K562 (cell line): ENCODE data around the gene TFDP1. TPM values are rescaled to one million over a fixed set of nuclear protein-coding genes. Genes with fewer than 3 reads are reported as not detected.

Experiments
- ATAC-seq: fragments of 200-7000 bp; cut with Tn5 transposase; 3 replicates; pipeline ENCODE4 v1.9.1; 2020; ENCODE audit warnings: moderate library complexity
- BruUV-seq: library from RNA; stranded (reverse); fragments of 400-500 nt; replicated peaks from 2 replicates; lab custom pipeline; 2021; lab: Mats Ljungman, UMichigan
- CTCF ChIA-PET: fragments of 300-600 bp; formaldehyde crosslinking; extraction: SDS; loops from one replicate; lab custom pipeline; 2021; ENCODE audit warnings: low intra/inter-chr PET ratio; lab: Yijun Ruan, JAX
- POLR2A ChIA-PET: fragments of 300-600, 350-650 bp; sonication (Branson Sonifier 250); formaldehyde crosslinking; extraction: SDS; loops from one replicate; lab custom pipeline; 2021; ENCODE audit warnings: antibody characterized with exemption, inconsistent platforms; lab: Yijun Ruan, JAX
- DNase-seq, 4 experiments: peaks; one replicate each; pipeline versions ENCODE4 v3.0.0 to v3.0.0-alpha.2; 2011 to 2018; ENCODE audit warnings: low spot score in 3 of 4, mixed read lengths in 3 of 4; ENCODE audit errors: extremely low read depth in 1 of 4
- FAIRE-seq: peaks from 2 replicates; lab custom pipeline; 2011; peaks lifted over from hg19 to GRCh38; lab: Jason Lieb, UNC
- H2AFZ ChIP-seq: 2 replicates; pipeline ENCODE4 v1.6.0; 2011; ENCODE audit warnings: low read depth, low read length, control low read depth, inconsistent platforms
- H3K27ac ChIP-seq: fragments of 200-600 bp; 3 replicates; pipeline ENCODE4 v1.8.0; 2011; ENCODE audit warnings: low read depth, mild to moderate bottlenecking, control low read depth, inconsistent platforms, low read length, moderate library complexity, mixed read lengths; ENCODE audit errors: extremely low read depth
- H3K27me3 ChIP-seq, 2 experiments: fragments of 300-600 bp in 1 of 2; 2 replicates in 1 of 2; 3 replicates in 1 of 2; pipeline versions ENCODE4 v1.6.0 to v1.8.0; 2011; ENCODE audit warnings: inconsistent platforms in 2 of 2, low read length in 2 of 2, mild to moderate bottlenecking in 1 of 2, mixed read lengths in 1 of 2, moderate library complexity in 1 of 2; ENCODE audit not compliant: control insufficient read depth in 2 of 2, insufficient read depth in 2 of 2
- H3K36me3 ChIP-seq: fragments of 300-600 bp; 3 replicates; pipeline ENCODE4 v1.8.0; 2011; ENCODE audit warnings: mild to moderate bottlenecking, low read length, inconsistent platforms; ENCODE audit not compliant: control insufficient read depth, insufficient read depth
- H3K4me1 ChIP-seq, 2 experiments: fragments of 200-600 bp in 1 of 2; replicated peaks in 1 of 2; 2 replicates in 1 of 2; 3 replicates in 1 of 2; pipeline versions ENCODE4 v1.5.1 to v1.8.0; 2011; ENCODE audit warnings: inconsistent platforms in 2 of 2, low read length in 2 of 2, mild to moderate bottlenecking in 1 of 2, mixed read lengths in 1 of 2, moderate library complexity in 1 of 2; ENCODE audit not compliant: control insufficient read depth in 2 of 2, insufficient read depth in 2 of 2
- H3K4me2 ChIP-seq: 2 replicates; pipeline ENCODE4 v1.6.1; 2011; ENCODE audit warnings: low read length, control low read depth, inconsistent platforms, mixed read lengths; ENCODE audit not compliant: insufficient read depth
- H3K4me3 ChIP-seq: fragments of 200-600 bp; sonication (generic), shearing (Covaris generic); 2 replicates; pipeline ENCODE4 v1.5.1; 2016; ENCODE audit warnings: control low read depth, inconsistent platforms
- H3K79me2 ChIP-seq: fragments of 200-600 bp; 3 replicates; pipeline ENCODE4 v1.8.0; 2011; ENCODE audit warnings: low read length, inconsistent platforms; ENCODE audit not compliant: control insufficient read depth, insufficient read depth
- H3K9ac ChIP-seq, 2 experiments: 2 replicates each; pipeline versions ENCODE4 v1.6.0 to v1.6.1; 2011; ENCODE audit warnings: low read depth in 2 of 2, low read length in 2 of 2, control low read depth in 1 of 2, inconsistent platforms in 1 of 2, mild to moderate bottlenecking in 1 of 2, mixed read lengths in 1 of 2; ENCODE audit not compliant: insufficient read depth in 1 of 2
- H3K9me1 ChIP-seq: one replicate; pipeline ENCODE4 v1.6.0; 2011; ENCODE audit warnings: inconsistent platforms, mild to moderate bottlenecking, low read length, moderate library complexity; ENCODE audit not compliant: control insufficient read depth, insufficient read depth
- H3K9me3 ChIP-seq: replicated peaks from 2 replicates; pipeline ENCODE4 v1.5.1; 2011; ENCODE audit warnings: low read depth, low read length, inconsistent platforms; ENCODE audit not compliant: control insufficient read depth, insufficient read depth
- H4K20me1 ChIP-seq: replicated peaks from 2 replicates; pipeline ENCODE4 v1.6.1; 2011; ENCODE audit warnings: low read length, inconsistent platforms, mixed read lengths; ENCODE audit not compliant: control insufficient read depth, insufficient read depth
- CBX8 ChIP-seq: fragments of 200-600 bp; sonication (generic); IDR thresholded peaks from 2 replicates; pipeline ENCODE4 v1.6.1; 2012; ENCODE audit warnings: borderline replicate concordance, mixed run types, low read depth, mild to moderate bottlenecking, moderate library complexity, mixed read lengths, low read length, control low read depth, inconsistent platforms; ENCODE audit not compliant: poor library complexity, severe bottlenecking; ENCODE audit errors: extremely low read depth
- FOXP1 ChIP-seq: sonication (generic); formaldehyde crosslinking; IDR thresholded peaks from 2 replicates; pipeline ENCODE4 v1.8.0; 2022; ENCODE audit warnings: mild to moderate bottlenecking, missing genetic modification reagents
- NR2C2 ChIP-seq, 2 experiments: fragments of 200-800 bp in 1 of 2; sonication (Bioruptor generic) in 1 of 2; sonication (generic) in 1 of 2; formaldehyde crosslinking in 1 of 2; IDR thresholded peaks; 2 replicates each; pipeline versions ENCODE4 v1.6.1 to v1.8.0; 2016 to 2022; ENCODE audit warnings: mild to moderate bottlenecking in 1 of 2, missing compliant biosample characterization in 1 of 2, missing genetic modification characterization in 1 of 2, missing genetic modification reagents in 1 of 2
- POLR2G ChIP-seq: fragments of 200-400 bp; formaldehyde crosslinking; IDR thresholded peaks from 2 replicates; pipeline ENCODE4 v1.6.1; 2017; ENCODE audit warnings: low read depth, mild to moderate bottlenecking, antibody characterized with exemption, low read length, moderate library complexity
- RNF2 ChIP-seq: sonication (generic); IDR thresholded peaks from 2 replicates; pipeline ENCODE4 v1.6.1; 2016
- SMAD4 ChIP-seq: fragments of 250-450 bp; sonication (Bioruptor Pico); conservative IDR thresholded peaks from 2 replicates; pipeline ENCODE4 v1.8.0; 2021; ENCODE audit warnings: inconsistent platforms, mild to moderate bottlenecking, moderate library complexity
- TAL1 ChIP-seq: fragments of 450-650 bp; IDR thresholded peaks from 2 replicates; pipeline ENCODE4 v1.6.1; 2016; ENCODE audit warnings: mild to moderate bottlenecking
- TBL1XR1 ChIP-seq, 2 experiments: IDR thresholded peaks; 2 replicates each; pipeline ENCODE4 v1.6.1; 2012; ENCODE audit warnings: improper control_type of control experiment in 2 of 2, low read length in 2 of 2, mild to moderate bottlenecking in 1 of 2
- ZNF311 ChIP-seq: fragments of 250-450 bp; sonication (Bioruptor Pico); IDR thresholded peaks from 2 replicates; pipeline ENCODE4 v1.4.0; 2020; ENCODE audit warnings: mild to moderate bottlenecking, moderate library complexity
- whole genome bisulfite sequencing: fragments of 100-300 bp; shearing (Covaris generic); methylation state at CpG from one replicate; pipeline ENCODE4 v1.1.6; 2016; ENCODE audit warnings: low coverage, mixed read lengths; ENCODE audit not compliant: insufficient coverage; ENCODE audit errors: missing lambda C conversion rate; 5-methylcytosine and 5-hydroxymethylcytosine counted together
- in situ Hi-C: fragments of 300-500 bp; cut with MboI; formaldehyde crosslinking; loops from 4 replicates; pipeline ENCODE4 v1.15.0; 2018; ENCODE audit warnings: inconsistent platforms, mixed read lengths
- intact Hi-C: fragments of 100-400 bp; cut with micrococcal nuclease; formaldehyde crosslinking; loops from 2 replicates; pipeline ENCODE4 v1.14.2; 2022
- polyA plus RNA-seq, 8 experiments: library from polyadenylated mRNA; depleted of rRNA in 4 of 8; stranded (reverse) in 5 of 8; unstranded in 3 of 8; fragments of >200 nt; fragmentation: Nextera tagmentation in 2 of 8; fragmentation: Illumina TruSeq in 1 of 8; extraction: Ambion mirVana in 2 of 8; extraction: Trizol in 1 of 8; gene quantifications; 2 replicates each; pipeline versions ENCODE4 v1.2.1 to v1.2.3, GENCODE V29; 2011 to 2014; ENCODE audit warnings: inconsistent platforms in 1 of 8, missing spikeins in 1 of 8
- total RNA-seq, 7 experiments: library from RNA; depleted of rRNA in 6 of 7; stranded (reverse); fragments of >200 nt in 6 of 7; fragmentation: Illumina TruSeq in 2 of 7; extraction: Trizol in 2 of 7; gene quantifications; 2 replicates each; pipeline versions ENCODE4 v1.2.1 to v1.2.3, GENCODE V29; 2011 to 2021; ENCODE audit warnings: low replicate concordance in 1 of 7
- TF ChIP-seq, protein P1 (sequence below): fragments of 250-450 bp; sonication (Bioruptor Pico); IDR thresholded peaks from 2 replicates; pipeline ENCODE4 v1.5.0; 2021

The TFDP1 gene
- total and polyA plus RNA-seq, 9 of the 15 experiments (the other 6 are each of a cell fraction or from before 2014, with no cell fraction given), result 33.8 to 145 (median 69.1) TPM

DNA sequence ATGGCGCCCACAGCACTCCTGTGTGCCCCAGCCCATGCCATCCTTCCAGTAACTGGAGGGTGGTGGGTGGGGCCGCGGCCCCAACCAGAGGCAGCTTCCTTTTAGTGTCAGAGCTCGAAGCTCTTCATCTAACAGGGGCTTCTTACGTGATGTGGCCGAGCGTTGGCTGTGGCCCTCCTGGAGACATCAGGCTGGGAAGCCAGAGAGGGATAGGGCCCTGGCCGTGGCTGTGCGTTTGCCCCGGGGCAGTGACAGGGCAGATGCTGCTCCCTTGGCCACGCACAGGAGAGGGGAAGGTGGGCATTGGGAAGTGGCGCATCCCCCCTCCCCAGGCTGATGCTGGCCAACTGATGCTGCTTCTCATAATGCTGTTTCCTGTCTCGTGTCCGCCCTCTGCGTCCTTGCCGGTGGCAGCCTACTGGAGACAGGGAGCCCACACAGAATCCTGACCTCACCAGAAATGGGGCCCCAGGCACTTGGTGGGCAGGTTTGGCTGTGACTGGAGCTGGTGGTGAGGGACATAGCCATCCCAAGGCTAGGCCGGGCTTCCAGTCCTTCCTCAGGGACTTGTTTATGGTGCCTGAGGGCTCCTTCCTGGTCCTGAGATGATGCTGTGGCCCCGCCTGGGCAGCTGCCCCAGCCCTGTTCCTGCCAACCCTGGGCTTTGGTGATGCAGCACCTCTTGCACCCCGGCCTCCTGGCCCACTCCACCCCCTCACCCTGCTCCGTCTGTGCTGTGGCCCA, 39.1 kb downstream of the TFDP1 start:
- 100% methylated on average over 1 of the region's 20 CpGs for WGBS
- no peak overlapping the region for H2AFZ ChIP-seq
- peaks cover 69% of the 10 kb centered on the region; the same call in 2 of the 3 replicates for H3K36me3 ChIP-seq
- H3K4me1 ChIP-seq, result no peaks in the 10 kb centered on the region
- no peaks in the 10 kb centered on the region for H4K20me1 ChIP-seq
- no peak overlapping the region for H3K9ac ChIP-seq
- no peak overlapping the region for H3K4me2 ChIP-seq
- FAIRE-seq (no peak), ATAC-seq (no peak), DNase-seq (no peak)
- H3K9me3 ChIP-seq, result no peaks in the 10 kb centered on the region
- H3K27me3 ChIP-seq, result no peaks in the 10 kb centered on the region
- intact Hi-C loops, result no loop called here
- peaks cover 59% of the 10 kb centered on the region for H3K79me2 ChIP-seq
- TF ChIP-seq CBX8 (no peak), ZNF311 (CRISPR knock-in tag) (no peak), POLR2G (0 out of 2 replicates have a peak, but pooled peaks have one; percentile 17)
- TF ChIP-seq, all 486 proteins: peak for 1
- no peak overlapping the region for H3K4me3 ChIP-seq
- H3K9me1 ChIP-seq, result no peaks in the 10 kb centered on the region
- CTCF ChIA-PET, result no interaction called here
- H3K27ac ChIP-seq, result no peak overlapping the region
- in situ Hi-C loops, result no loop called here
- POLR2A ChIA-PET, result interaction anchor here (0.6 kb wide), 1 partner anchor 8 kb away, joined by 3 read pairs; no protein-coding TSS in a partner anchor
- no TSS peak for BruUV-seq

GRCh38 chr13:113624235-113624587, 39.7 kb downstream of the TFDP1 start:
- Histone ChIP-seq H3K9me1 (no peaks in the 10 kb centered on the region), H3K79me2 (peaks cover 59% of the 10 kb centered on the region), H4K20me1 (no peaks in the 10 kb centered on the region), H3K27me3 (no peaks in the 10 kb centered on the region), H2AFZ (no peak overlapping the region), H3K9ac (no peak overlapping the region), H3K9me3 (no peaks in the 10 kb centered on the region), H3K27ac (no peak overlapping the region), H3K4me3 (no peak overlapping the region), H3K4me1 (no peaks in the 10 kb centered on the region), H3K36me3 (peaks cover 71% of the 10 kb centered on the region; the same call in 2 of the 3 replicates), H3K4me2 (no peak overlapping the region)
- POLR2A ChIA-PET, result no interaction called here
- CTCF ChIA-PET, result no interaction called here
- BruUV-seq, result no TSS peak
- 95% methylated on average over 8 of the region's 9 CpGs for WGBS
- no peak for DNase-seq
- intact Hi-C loops, result no loop called here
- ATAC-seq, result no peak
- no peak for TF ChIP-seq FOXP1 (CRISPR knock-in tag)
- TF ChIP-seq, protein P1, sequence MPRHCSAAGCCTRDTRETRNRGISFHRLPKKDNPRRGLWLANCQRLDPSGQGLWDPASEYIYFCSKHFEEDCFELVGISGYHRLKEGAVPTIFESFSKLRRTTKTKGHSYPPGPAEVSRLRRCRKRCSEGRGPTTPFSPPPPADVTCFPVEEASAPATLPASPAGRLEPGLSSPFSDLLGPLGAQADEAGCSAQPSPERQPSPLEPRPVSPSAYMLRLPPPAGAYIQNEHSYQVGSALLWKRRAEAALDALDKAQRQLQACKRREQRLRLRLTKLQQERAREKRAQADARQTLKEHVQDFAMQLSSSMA (CRISPR knock-in tag), result no peak
- TF ChIP-seq SMAD4 (CRISPR knock-in tag), result no peak
- TF ChIP-seq TAL1, result no peak
- TF ChIP-seq NR2C2 (CRISPR knock-in tag; IDR thresholded peaks at IDR 0.05), result no peak
- no peak for TF ChIP-seq NR2C2 (tag; IDR thresholded peaks at IDR 0.05)
- no peak for TF ChIP-seq RNF2
- TF ChIP-seq TBL1XR1 (IDR thresholded peaks at IDR 0.05; ENCODE audit: low read length in 2 of 2), result no peak
- in situ Hi-C loops, result no loop called here
- FAIRE-seq, result no peak
